GM23248 (cell line): ENCODE data around the gene ZSWIM3.

ENCODE experiments used
- EZH2 ChIP-seq: fragments of 200-600 bp; sonication (generic); IDR thresholded peaks from 2 replicates; pipeline ENCODE4 v1.6.1; 2018; ENCODE audit warnings: antibody characterized with exemption, mild to moderate bottlenecking; ENCODE audit not compliant: insufficient read depth, poor library complexity, severe bottlenecking
- EZH2phosphoT487 ChIP-seq: fragments of 200-600 bp; sonication (generic); IDR thresholded peaks from 2 replicates; pipeline ENCODE4 v1.6.1; 2018; ENCODE audit warnings: antibody characterized with exemption, moderate library complexity, mild to moderate bottlenecking, low read depth; ENCODE audit not compliant: insufficient read depth

GRCh38 chr20:45848969-45849582, 8.3 kb upstream of the ZSWIM3 start:
- TF ChIP-seq EZH2: no peak
- TF ChIP-seq EZH2phosphoT487: no peak
